Measurements from ENCODE around the gene TMEM116.

TMEM116 gene

DNA sequence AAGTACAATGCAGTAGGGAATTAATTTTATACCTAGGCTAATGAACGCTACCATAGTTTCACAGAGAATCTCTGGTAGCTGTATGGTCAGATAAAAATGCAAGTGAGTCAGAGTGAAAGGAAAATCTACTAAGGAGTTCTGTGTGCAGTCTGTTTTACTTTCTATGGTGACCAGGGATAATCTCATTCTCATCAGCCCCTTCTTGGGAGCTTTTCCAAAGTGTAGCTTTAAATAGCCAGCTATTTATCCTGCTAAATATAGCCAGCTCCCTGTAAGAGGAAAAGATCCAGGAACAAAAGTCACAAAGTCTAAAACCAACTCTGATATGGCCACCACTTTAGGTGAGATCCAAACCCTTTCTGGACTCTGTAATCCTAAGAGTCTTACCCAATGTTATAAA is 75.5 kb downstream of the TMEM116 start:
- CTCF ChIA-PET: interaction anchor here (0.6 kb wide), 1 partner anchor 186 kb away, joined by 3 read pairs; no protein-coding TSS in a partner anchor
- POLR2A ChIA-PET: no interaction called here
- TF ChIP-seq L3MBTL2 (conservative IDR thresholded peaks at IDR 0.05) (no peak), NFRKB (IDR thresholded peaks at IDR 0.05) (no peak), ELF4 (IDR thresholded peaks at IDR 0.05) (no peak), SP1 (IDR thresholded peaks at IDR 0.05) (no peak), FOXM1 (IDR thresholded peaks at IDR 0.05; ENCODE audit: borderline replicate concordance) (no peak), LEF1 (IDR thresholded peaks at IDR 0.05; ENCODE audit: borderline replicate concordance) (no peak), ARNT (IDR thresholded peaks at IDR 0.05) (no peak), BHLHE40 (IDR thresholded peaks at IDR 0.05; ENCODE audit: borderline replicate concordance) (no peak), PKNOX1 (IDR thresholded peaks at IDR 0.05) (no peak), CTBP1 (IDR thresholded peaks at IDR 0.05; ENCODE audit: borderline replicate concordance) (no peak), SUZ12 (IDR thresholded peaks at IDR 0.05) (no peak), FOXK2 (IDR thresholded peaks at IDR 0.05) (no peak), TARDBP (IDR thresholded peaks at IDR 0.05) (no peak), FOXA1 (IDR thresholded peaks at IDR 0.05) (no peak), HDGF (IDR thresholded peaks at IDR 0.05; ENCODE audit: borderline replicate concordance) (no peak), ZNF384 (IDR thresholded peaks at IDR 0.05) (no peak)
- no peak for DNase-seq (ENCODE audit: extremely low spot score)

GRCh38 chr12:111936869-111937268 is 76.1 kb downstream of the TMEM116 start:
- CTCF ChIA-PET: no interaction called here
- no peak for DNase-seq (ENCODE audit: extremely low spot score)
- no peak for TF ChIP-seq BHLHE40 (IDR thresholded peaks at IDR 0.05; ENCODE audit: borderline replicate concordance)
- no peak for TF ChIP-seq FOXA1 (IDR thresholded peaks at IDR 0.05)
- TF ChIP-seq ZNF384 (IDR thresholded peaks at IDR 0.05): no peak
- no peak for TF ChIP-seq LEF1 (IDR thresholded peaks at IDR 0.05; ENCODE audit: borderline replicate concordance)
- no peak for TF ChIP-seq SUZ12 (IDR thresholded peaks at IDR 0.05)
- TF ChIP-seq ELF4 (IDR thresholded peaks at IDR 0.05): no peak
- TF ChIP-seq NFRKB (IDR thresholded peaks at IDR 0.05): no peak
- POLR2A ChIA-PET: no interaction called here

GRCh38 chr12:111932241-111932640 is 80.7 kb downstream of the TMEM116 start:
- POLR2A ChIA-PET: no interaction called here
- CTCF ChIA-PET: no interaction called here
- TF ChIP-seq ELF4 (IDR thresholded peaks at IDR 0.05) (no peak), ARNT (IDR thresholded peaks at IDR 0.05) (no peak)
- DNase-seq (ENCODE audit: extremely low spot score): no peak

DNA sequence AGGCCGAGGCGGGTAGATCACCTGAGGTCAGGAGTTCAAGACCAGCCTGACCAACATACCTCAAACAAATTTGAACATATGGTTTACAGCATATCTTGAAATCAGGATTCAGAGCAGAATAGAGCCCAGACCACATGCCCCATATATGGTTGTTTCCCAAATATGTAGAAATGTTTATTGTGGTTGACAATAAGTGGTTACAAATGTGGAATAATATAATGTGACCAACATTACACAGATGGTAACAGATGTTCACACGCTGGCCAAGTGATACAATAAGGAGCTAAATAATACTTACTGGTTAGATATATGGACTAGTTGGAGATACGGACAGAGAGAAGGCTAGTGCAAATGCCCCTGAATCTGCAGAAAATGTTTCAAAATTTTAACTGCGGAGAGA is 85.6 kb downstream of the TMEM116 start:
- CTCF ChIA-PET: interaction anchor here (1.0 kb wide), 1 partner anchor 17 kb away, joined by 4 read pairs; no protein-coding TSS in a partner anchor
- TF ChIP-seq NFRKB (IDR thresholded peaks at IDR 0.05) (no peak), L3MBTL2 (conservative IDR thresholded peaks at IDR 0.05) (no peak), SUZ12 (IDR thresholded peaks at IDR 0.05) (no peak), TARDBP (IDR thresholded peaks at IDR 0.05) (no peak), SP1 (IDR thresholded peaks at IDR 0.05) (no peak), HDGF (IDR thresholded peaks at IDR 0.05; ENCODE audit: borderline replicate concordance) (no peak), FOXK2 (IDR thresholded peaks at IDR 0.05) (no peak), ELF4 (IDR thresholded peaks at IDR 0.05) (no peak), BHLHE40 (IDR thresholded peaks at IDR 0.05; ENCODE audit: borderline replicate concordance) (no peak), CTBP1 (IDR thresholded peaks at IDR 0.05; ENCODE audit: borderline replicate concordance) (no peak), LEF1 (IDR thresholded peaks at IDR 0.05; ENCODE audit: borderline replicate concordance) (no peak), FOXM1 (IDR thresholded peaks at IDR 0.05; ENCODE audit: borderline replicate concordance) (no peak), ARNT (IDR thresholded peaks at IDR 0.05) (no peak), ZNF384 (IDR thresholded peaks at IDR 0.05) (no peak), PKNOX1 (IDR thresholded peaks at IDR 0.05) (no peak)
- POLR2A ChIA-PET: no interaction called here
- no peak for DNase-seq (ENCODE audit: extremely low spot score)

DNA sequence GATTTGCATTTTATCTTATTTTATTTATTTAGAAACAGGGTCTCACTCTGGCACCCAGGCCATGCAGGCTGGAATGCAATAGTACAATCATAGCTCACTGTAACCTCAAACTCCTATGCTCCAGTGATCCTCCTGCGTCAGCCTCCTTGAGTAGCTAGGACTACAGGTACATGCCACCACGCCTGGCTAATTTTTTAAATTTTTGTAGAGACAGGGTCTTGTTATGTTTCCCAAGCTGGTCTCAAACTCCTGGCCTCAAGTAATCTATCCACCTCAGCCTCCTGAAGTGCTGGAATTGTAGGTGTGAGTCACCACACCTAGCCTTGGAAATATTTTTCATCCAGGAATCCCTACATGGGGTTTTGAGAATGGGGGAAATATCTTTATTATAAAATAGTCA is 86.3 kb downstream of the TMEM116 start:
- CTCF ChIA-PET: no interaction called here
- POLR2A ChIA-PET: interaction anchor here (1.3 kb wide), 1 partner anchor 85 kb away, joined by 3 read pairs; no protein-coding TSS in a partner anchor
- DNase-seq (ENCODE audit: extremely low spot score): no peak
- TF ChIP-seq CTBP1 (IDR thresholded peaks at IDR 0.05; ENCODE audit: borderline replicate concordance) (no peak), ZNF384 (IDR thresholded peaks at IDR 0.05) (no peak), TARDBP (IDR thresholded peaks at IDR 0.05) (no peak), NFRKB (IDR thresholded peaks at IDR 0.05) (no peak), LEF1 (IDR thresholded peaks at IDR 0.05; ENCODE audit: borderline replicate concordance) (no peak), L3MBTL2 (conservative IDR thresholded peaks at IDR 0.05) (no peak)

DNA sequence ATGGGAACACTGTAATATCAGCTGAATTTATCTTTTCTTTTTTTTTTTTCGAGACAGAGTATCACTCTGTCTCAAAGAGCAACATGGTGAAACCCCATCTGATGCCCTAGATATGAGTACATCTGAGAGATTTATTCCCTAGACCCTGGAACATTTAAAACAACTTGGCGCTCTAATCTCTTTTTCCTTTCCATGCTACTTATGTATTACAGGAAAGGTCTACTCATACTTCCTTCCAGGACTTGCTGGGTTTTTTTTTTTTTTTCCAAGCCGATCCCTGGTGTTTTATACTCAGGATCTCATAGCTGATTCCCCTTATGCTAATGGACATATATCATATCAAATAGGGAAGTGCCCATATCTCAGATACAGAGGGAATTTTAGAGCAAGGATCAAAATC is 87.8 kb downstream of the TMEM116 start:
- CTCF ChIA-PET: no interaction called here
- DNase-seq (ENCODE audit: extremely low spot score): no peak
- POLR2A ChIA-PET: no interaction called here
- no peak for TF ChIP-seq L3MBTL2 (conservative IDR thresholded peaks at IDR 0.05)
- no peak for TF ChIP-seq NFRKB (IDR thresholded peaks at IDR 0.05)
- no peak for TF ChIP-seq TARDBP (IDR thresholded peaks at IDR 0.05)
- no peak for TF ChIP-seq LEF1 (IDR thresholded peaks at IDR 0.05; ENCODE audit: borderline replicate concordance)
- no peak for TF ChIP-seq CTBP1 (IDR thresholded peaks at IDR 0.05; ENCODE audit: borderline replicate concordance)
- no peak for TF ChIP-seq SUZ12 (IDR thresholded peaks at IDR 0.05)
- no peak for TF ChIP-seq ZNF384 (IDR thresholded peaks at IDR 0.05)

- TF ChIP-seq CTBP1 (IDR thresholded peaks at IDR 0.05; ENCODE audit: borderline replicate concordance): no peak
- no peak for TF ChIP-seq ELF4 (IDR thresholded peaks at IDR 0.05)
- no peak for TF ChIP-seq HDGF (IDR thresholded peaks at IDR 0.05; ENCODE audit: borderline replicate concordance)
- no peak for TF ChIP-seq SP1 (IDR thresholded peaks at IDR 0.05)
- no peak for DNase-seq (ENCODE audit: extremely low spot score)
- POLR2A ChIA-PET: no interaction called here
- CTCF ChIA-PET: no interaction called here
Measured at GRCh38 chr12:111907740-111908139, 105.2 kb downstream of the TMEM116 start.

GRCh38 chr12:111905502-111905901 is 107.5 kb downstream of the TMEM116 start:
- POLR2A ChIA-PET: no interaction called here
- no peak for DNase-seq (ENCODE audit: extremely low spot score)
- TF ChIP-seq LEF1 (IDR thresholded peaks at IDR 0.05; ENCODE audit: borderline replicate concordance) (no peak), FOXA1 (IDR thresholded peaks at IDR 0.05) (no peak), ARNT (IDR thresholded peaks at IDR 0.05) (no peak), TARDBP (IDR thresholded peaks at IDR 0.05) (no peak), FOXK2 (IDR thresholded peaks at IDR 0.05) (no peak), ELF4 (IDR thresholded peaks at IDR 0.05) (no peak), CTBP1 (IDR thresholded peaks at IDR 0.05; ENCODE audit: borderline replicate concordance) (no peak), L3MBTL2 (conservative IDR thresholded peaks at IDR 0.05) (no peak), BHLHE40 (IDR thresholded peaks at IDR 0.05; ENCODE audit: borderline replicate concordance) (no peak), PKNOX1 (IDR thresholded peaks at IDR 0.05) (no peak), FOXM1 (IDR thresholded peaks at IDR 0.05; ENCODE audit: borderline replicate concordance) (no peak), HDGF (IDR thresholded peaks at IDR 0.05; ENCODE audit: borderline replicate concordance) (no peak), NFRKB (IDR thresholded peaks at IDR 0.05) (no peak), ZNF384 (IDR thresholded peaks at IDR 0.05) (no peak), SP1 (IDR thresholded peaks at IDR 0.05) (no peak), SUZ12 (IDR thresholded peaks at IDR 0.05) (no peak)
- CTCF ChIA-PET: no interaction called here
